CD4-positive, alpha-beta T cell treated with Interleukin-2 at 100 ng/mL for 4 hours (primary cell): ENCODE measurements around the gene CDK4.
"Not testable (repeated sequence)": the region's sequence is repeated elsewhere in the genome, so short reads cannot be mapped to it uniquely, and the experiment has no call there.

ENCODE experiments used
- DNase-seq: peaks from one replicate; pipeline ENCODE4 v3.0.0-alpha.2; 2020; ENCODE audit warnings: low spot score

CDK4 gene

GRCh38 chr12:57751788-57752667, at the start of gene CDK4:
Gene CDK4, minus strand, starts transcription at chr12:57752310. Its CDS starts 593 bp downstream, at chr12:57751717.
- peak; percentile 99 for DNase-seq

DNA sequence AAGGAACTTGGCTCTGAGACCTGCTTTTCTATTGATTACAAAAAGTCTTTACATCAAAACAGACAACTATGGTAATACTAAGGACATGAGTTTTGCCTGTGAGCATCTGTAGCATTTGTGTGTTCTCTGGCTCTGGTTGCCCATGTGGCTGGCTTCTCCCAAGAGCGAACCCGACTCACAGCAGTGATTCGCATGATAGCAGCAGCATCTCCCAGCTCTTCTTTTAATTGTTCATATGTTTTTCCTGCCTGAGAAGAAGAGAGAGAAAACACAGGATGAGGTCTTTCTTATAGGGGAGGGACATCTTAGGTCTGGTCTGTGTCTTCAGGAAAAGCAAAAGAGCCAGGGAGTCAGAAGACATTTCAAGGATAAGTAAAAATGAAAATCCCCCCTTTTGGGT, 48.9 kb upstream of the CDK4 start:
- no peak for DNase-seq

DNA sequence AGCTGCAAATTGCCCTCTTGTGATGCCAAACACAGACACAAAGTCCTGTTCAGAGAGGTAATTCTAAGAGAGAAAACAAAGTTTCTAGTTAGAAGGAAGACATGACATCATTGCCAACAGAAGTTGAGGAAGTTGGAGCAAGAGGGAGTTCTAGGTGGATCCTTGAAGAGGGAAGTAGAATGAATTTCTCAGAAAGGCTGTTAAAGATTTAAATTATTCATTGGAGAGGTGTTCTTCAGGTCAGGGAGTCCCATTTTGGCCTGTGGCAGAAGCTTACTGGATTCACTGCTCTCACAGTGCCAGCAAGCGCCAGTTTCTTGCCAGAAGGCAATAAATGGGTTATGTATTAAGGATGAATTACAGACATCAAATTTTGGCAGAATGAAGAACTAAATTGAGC, 45.8 kb upstream of the CDK4 start:
- no peak for DNase-seq

DNA sequence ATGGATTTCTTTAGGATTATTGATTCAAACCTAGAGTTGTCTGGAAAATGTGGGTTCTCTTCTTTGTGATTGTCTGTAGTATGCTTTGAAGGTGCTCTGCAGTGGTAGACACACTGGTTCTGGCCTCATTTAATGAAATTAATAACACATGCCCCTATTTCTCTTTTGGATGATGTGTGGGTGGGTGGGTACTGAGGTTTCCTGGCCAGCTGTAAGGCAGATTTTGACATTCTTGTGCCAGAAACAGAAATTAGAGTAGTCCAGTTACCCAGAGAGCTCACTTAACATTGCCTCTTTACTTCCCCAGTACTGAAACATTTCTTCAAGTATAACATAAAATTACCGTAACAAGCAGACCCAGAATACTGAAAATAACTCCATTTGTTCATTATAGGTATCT, 44.9 kb upstream of the CDK4 start:
- DNase-seq: no peak

DNA sequence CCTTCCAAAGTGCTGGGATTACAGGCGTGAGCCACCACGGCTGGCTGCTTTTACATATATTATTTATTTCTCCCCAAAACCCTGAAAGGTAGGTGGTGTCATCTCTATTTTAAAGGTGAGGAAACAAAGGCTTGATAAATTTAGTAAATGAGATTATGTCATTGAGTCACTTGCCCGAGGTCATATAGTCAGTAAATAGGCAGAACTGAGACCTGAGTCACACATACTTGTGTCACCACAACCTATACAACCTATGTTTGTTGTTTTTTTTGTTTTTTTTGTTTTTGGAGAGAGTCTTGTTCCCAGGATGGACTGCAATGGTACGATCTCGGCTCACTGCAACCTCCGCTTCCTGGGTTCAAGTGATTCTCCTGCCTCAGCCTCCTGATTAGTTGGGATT, 43.2 kb upstream of the CDK4 start:
- DNase-seq: no peak

DNA sequence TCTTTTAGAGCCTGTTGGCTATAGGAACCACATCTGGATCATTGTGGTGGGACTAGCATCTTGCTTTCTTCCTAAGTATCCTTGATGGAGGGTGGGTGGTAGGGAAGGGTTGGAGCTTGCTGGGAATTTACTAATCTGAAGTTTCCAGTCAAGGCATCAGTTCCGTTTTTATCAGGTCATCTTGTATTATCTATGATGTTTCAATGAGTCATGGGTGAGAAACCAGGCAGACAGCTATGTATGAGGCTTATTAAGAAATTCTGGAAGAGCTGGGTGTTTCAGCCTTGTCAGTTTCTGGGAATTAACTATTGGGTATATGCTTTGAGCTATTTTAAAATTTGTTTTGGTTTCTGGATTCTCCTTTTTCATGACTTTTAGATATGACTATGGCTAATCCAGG, 41.8 kb upstream of the CDK4 start:
- no peak for DNase-seq

DNA sequence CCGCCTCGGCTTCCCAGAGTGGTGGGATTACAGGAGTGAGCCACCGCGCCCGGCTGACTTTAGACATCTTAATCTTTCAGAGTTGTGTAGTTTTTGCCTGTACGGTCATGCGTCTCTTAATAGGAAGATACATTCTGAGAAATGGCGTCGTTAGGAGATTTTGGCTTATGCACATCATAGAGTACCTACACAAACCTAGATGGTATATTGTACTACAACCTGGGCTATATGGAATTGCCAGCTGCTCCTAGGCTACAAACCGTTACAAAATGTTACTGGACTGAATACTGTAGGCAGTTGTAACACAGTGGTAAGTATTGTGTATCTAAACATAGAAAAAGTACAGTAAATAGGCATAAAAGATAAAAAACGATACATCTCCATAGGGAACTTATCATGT, 31.8 kb upstream of the CDK4 start:
- DNase-seq: no peak

DNA sequence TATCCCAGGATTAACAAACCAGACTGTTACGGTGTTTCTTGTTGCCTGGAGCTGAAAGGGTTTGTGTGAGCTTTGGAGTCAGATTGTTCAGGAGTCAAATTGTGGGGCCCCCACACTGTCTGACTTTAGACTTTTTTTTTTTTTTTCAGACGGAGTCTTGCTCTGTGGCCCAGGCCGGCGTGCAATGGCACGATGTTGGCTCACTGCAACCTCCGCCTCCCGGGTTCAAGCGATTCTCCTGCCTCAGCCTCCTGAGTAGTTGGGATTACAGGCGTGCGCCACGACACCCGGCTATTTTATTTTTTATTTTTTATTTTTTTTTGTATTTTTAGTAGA, 31.3 kb upstream of the CDK4 start:
- no peak for DNase-seq

DNA sequence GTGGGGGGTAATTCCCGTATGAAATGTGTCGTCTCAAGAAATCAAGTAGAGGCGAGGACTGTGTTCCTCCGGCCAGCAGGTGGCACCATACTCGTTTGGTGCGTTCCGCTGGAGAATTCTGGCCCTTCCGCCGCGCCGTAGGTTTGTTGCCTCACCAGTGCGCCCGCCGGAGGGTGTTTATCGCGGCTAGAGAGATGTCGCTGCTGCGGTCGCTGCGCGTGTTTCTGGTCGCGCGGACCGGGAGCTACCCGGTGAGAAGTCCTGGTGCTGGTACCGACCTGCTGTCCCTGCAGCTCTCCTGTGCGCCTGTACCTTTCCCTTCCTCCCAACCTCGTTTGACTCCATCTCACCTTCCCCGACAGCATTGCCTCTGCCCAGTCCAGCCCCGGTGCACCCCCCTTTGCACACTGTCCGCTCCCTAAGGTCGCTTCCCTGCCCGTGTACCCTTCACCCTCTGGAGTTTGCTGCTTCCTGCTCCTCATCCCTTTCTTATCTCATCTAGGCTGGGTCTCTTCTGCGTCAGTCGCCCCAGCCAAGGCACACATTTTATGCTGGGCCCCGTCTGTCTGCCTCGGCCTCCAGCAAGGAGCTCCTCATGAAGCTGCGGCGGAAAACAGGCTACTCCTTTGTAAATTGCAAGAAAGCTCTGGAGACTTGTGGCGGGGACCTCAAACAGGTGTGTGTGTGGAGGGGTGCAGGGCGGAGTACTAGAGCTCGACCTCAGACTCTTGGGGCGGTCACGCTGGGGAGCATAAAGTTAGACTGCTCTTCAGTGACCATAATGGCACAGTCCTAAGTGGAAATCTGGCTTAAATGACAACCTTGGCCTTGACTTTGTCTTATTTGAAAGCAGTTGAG, 30.7 kb upstream of the CDK4 start, which contains the start of gene TSFM:
TSS of gene TSFM (plus strand) at position 180 of the 858 bp plus-strand sequence. CDS start at position 195, 15 bp downstream.
- peak; percentile 97 for DNase-seq

GRCh38 chr12:57782243-57782607, 30.1 kb upstream of the CDK4 start:
- no peak for DNase-seq

DNA sequence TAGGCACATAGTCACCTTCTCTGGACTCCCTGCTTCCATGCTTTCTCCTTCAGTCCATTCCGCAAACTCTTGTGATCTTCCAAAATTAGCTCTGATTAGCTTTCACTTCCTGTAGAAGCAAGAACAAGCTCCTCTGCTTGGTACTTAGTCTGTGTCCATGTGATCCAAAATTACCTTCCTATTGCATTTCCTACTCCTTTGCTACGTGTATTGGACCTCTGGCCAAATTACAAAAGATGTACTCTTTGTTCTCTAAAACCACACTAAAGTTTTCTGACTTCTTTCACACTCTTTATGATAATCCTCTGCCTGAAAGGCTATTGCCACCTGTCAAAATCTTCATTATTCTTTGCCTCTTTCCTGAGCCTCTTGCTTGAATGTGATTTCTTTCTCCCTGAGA, 29.7 kb upstream of the CDK4 start:
- DNase-seq: no peak

DNA sequence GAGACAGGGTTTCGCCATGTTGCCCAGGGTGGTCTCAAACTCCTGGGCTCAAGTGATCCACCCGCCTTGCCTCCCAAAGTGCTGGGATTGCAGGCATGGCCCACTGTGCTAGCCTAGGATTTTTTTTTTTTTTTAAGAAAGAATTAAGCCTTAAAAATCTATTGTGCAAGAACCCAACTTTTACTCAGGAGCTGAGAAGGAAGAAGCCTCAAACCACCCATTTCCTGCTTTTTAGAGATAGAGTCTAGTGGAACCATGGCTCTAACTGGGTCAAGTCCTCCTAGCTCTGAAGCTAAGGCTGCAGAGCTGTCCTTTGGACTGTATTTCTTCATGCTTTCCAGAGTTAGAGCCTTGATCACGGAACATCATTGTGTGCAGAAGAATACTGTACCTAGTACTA, 29.1 kb upstream of the CDK4 start:
- DNase-seq: no peak

DNA sequence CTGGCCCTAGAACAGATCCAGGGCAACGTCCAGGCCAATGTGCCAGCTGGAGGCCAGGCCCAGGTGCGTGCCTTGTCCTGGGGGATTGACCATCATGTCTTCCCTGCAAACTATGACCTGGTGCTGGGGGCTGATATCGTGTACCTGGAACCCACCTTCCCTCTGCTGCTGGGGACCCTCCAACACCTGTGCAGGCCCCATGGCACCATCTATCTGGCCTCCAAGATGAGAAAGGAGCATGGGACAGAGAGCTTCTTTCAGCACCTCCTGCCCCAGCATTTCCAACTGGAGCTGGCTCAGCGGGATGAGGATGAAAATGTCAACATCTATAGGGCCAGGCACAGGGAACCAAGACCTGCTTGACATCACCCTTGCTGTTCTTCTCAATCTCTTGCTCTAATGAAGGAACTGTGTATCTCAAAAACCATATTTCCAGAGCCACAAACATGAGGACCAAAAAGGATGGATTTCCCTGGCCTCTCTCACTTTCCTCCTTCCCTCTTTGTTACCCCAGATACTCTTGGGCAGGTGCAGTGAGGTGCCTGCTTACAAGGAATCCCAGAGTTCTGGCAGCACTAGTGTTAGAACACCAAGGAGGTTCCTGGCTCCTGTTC, 28.3 kb upstream of the CDK4 start:
- DNase-seq: no peak

DNA sequence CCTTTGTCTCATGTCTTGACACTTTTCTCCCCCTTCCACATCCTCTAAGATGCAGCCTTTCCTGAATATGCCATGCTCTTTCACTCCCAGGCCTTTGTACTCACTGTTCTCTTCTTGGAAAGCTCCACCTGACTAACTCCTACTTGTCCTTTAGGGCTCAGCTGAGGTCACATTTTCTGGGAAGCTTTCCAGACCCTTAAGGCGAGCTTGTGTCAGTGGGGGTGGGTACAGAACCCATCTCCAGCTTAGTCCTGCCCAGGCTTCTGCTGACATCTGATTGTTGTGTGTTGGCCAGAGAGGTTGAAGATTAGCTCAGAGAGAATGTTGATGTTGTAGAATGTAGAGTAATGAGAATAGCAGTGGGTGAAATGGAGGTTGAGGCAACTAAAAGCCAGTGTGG, 27.6 kb upstream of the CDK4 start:
- DNase-seq: no peak

GRCh38 chr12:57777911-57778310, 25.8 kb upstream of the CDK4 start:
- no peak for DNase-seq

DNA sequence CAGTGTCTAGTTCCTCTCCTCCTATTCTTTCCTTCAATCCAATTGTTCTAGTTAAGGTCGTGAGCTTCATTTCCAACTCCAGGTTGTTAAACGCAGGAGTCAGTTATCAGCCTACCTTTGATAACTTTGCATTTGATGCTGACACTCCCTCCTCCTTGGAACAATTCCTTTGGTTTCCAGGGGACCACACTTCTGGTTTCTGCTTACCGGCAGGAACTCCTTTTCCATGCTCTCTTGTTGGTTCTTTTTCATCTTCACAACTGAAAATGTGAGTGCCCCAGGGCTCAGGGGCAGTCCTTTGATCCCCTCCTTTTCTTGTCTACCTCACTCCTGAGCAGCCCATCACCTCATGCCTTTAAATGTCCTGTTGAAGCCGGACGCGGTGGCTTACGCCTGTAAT, 25.3 kb upstream of the CDK4 start:
- no peak for DNase-seq

GRCh38 chr12:57776247-57776587, 24.1 kb upstream of the CDK4 start:
- no peak for DNase-seq

GRCh38 chr12:57775563-57776246, 23.6 kb upstream of the CDK4 start:
- DNase-seq: no peak

- no peak for DNase-seq
These were observed 22.9 kb upstream of the CDK4 start for GRCh38 chr12:57775044-57775443.

DNA sequence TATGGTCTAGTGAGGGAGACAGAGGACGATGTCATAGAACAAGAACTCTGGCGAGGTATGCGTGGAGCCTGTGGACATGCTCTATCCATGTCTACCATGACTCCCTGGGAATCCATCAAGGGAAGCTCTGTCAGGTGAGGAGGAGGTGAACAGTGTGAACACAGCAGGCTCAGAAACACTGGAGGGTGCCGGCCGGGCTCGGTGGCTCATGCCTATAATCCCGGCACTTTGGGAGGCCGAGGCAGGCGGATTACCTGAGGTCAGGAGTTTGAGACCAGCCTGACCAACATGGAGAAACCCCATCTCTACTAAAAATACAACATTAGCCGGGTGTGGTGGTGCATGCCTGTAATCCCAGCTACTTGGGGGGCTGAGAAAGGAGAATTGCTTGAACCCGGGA, 22.5 kb upstream of the CDK4 start:
- not testable (repeated sequence) for DNase-seq

GRCh38 chr12:57772429-57773322, 20.6 kb upstream of the CDK4 start, which contains the start of gene EEF1AKMT3:
Gene EEF1AKMT3, plus strand, starts transcription at chr12:57772614. Its CDS starts 111 bp downstream, at chr12:57772725.
- DNase-seq: no peak
